ENCODE measurements around the gene FLNA. TPM values are rescaled to one million over a fixed set of nuclear protein-coding genes. Genes with fewer than 3 reads are reported as not detected.

FLNA gene
- total RNA-seq, 2 donors from 2014 or later = 124 to 773 TPM

- Histone ChIP-seq H3K9me3 (no peaks in the 10 kb centered on the region), H3K9ac (ENCODE audit: low read depth in 2 of 2, low read length in 2 of 2) (no peak overlapping the region), H3K36me3 (no peaks in the 10 kb centered on the region), H3K27ac (no peak overlapping the region), H3K4me3 (no peak overlapping the region), H3K4me1 (no peaks in the 10 kb centered on the region), H3K27me3 (no peaks in the 10 kb centered on the region)
- no peak for DNase-seq
- intact Hi-C loops (cut with DNase I) = no loop called here
- no peak for TF ChIP-seq CTCF (IDR thresholded peaks at IDR 0.05)
These were observed 9.2 kb upstream of the FLNA start for GRCh38 chrX:154383359-154384283.

DNA sequence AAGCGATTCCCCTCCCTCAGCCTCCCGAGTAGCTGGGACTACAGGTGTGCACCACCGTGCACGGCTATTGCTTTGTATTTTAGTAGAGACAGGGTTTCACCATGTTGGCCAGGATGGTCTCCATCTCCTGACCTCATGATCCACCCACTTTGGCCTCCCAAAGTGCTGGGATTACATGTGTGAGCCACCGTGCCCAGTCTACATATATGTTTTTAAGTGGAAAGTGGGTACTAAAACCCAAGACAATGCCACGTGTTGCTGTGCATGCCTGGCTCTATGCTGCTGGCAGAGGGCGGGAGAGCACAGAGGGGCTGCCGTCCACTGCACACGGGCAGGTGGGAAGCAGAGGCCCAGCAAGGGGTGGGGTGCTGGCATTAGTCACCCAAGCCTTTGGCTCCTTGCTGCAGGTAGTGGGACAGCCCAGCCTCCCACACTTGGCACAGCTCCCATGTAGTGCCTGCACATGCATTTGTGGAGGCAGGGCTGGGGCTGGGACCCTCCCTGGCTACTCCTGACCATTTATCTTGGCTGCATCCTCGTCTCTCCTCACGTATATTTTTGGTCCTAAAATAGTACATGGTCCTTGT lies 8.1 kb upstream of the FLNA start:
- no peak overlapping the region for H3K27ac ChIP-seq
- TF ChIP-seq CTCF (IDR thresholded peaks at IDR 0.05) = no peak
- H3K9me3 ChIP-seq = no peaks in the 10 kb centered on the region
- H3K27me3 ChIP-seq = no peaks in the 10 kb centered on the region
- H3K4me1 ChIP-seq = no peaks in the 10 kb centered on the region
- no peak overlapping the region for H3K9ac ChIP-seq (ENCODE audit: low read depth in 2 of 2, low read length in 2 of 2)
- intact Hi-C loops (cut with DNase I) = no loop called here
- DNase-seq = no peak
- H3K36me3 ChIP-seq = no peaks in the 10 kb centered on the region
- H3K4me3 ChIP-seq = no peak overlapping the region

GRCh38 chrX:154381271-154381670 lies 6.8 kb upstream of the FLNA start:
- H3K4me3 ChIP-seq = no peak overlapping the region
- intact Hi-C loops (cut with DNase I) = no loop called here
- no peak overlapping the region for H3K9ac ChIP-seq (ENCODE audit: low read depth in 2 of 2, low read length in 2 of 2)
- no peak for DNase-seq
- H3K4me1 ChIP-seq = no peaks in the 10 kb centered on the region
- H3K27ac ChIP-seq = no peak overlapping the region
- no peaks in the 10 kb centered on the region for H3K36me3 ChIP-seq
- no peaks in the 10 kb centered on the region for H3K27me3 ChIP-seq
- H3K9me3 ChIP-seq = no peaks in the 10 kb centered on the region
- no peak for TF ChIP-seq CTCF (IDR thresholded peaks at IDR 0.05)

- Histone ChIP-seq H3K36me3 (no peaks in the 10 kb centered on the region), H3K9ac (ENCODE audit: low read depth in 2 of 2, low read length in 2 of 2) (no peak overlapping the region), H3K4me1 (no peaks in the 10 kb centered on the region), H3K27ac (no peak overlapping the region), H3K4me3 (no peak overlapping the region), H3K9me3 (no peaks in the 10 kb centered on the region), H3K27me3 (no peaks in the 10 kb centered on the region)
- intact Hi-C loops (cut with DNase I) = no loop called here
- TF ChIP-seq CTCF (IDR thresholded peaks at IDR 0.05) = no peak
- DNase-seq = no peak
These were observed 6.4 kb upstream of the FLNA start for GRCh38 chrX:154380787-154381186.

DNA sequence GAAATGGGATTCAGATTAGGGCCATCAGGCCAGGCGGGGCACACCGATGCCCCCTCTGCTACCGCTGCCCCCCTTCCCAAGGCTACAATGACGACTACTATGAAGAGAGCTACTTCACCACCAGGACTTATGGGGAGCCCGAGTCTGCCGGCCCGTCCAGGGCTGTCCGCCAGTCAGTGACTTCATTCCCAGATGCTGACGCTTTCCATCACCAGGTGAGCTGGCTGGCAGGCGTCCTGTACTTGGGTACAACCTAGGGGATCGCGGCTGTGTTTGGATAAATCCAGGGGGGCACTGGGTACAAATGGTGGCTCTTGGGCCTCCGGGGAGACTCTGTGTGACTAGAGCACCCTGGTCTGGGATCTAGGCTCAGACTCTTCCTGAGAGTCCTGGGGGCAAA lies 5.7 kb upstream of the FLNA start:
- H3K9ac ChIP-seq (ENCODE audit: low read depth in 2 of 2, low read length in 2 of 2) = peak overlapping the region; percentile 75 to 95
- no peak for TF ChIP-seq CTCF (IDR thresholded peaks at IDR 0.05)
- no peaks in the 10 kb centered on the region for H3K36me3 ChIP-seq
- no peak for DNase-seq
- no peaks in the 10 kb centered on the region for H3K9me3 ChIP-seq
- H3K4me1 ChIP-seq = no peaks in the 10 kb centered on the region
- H3K27me3 ChIP-seq = no peaks in the 10 kb centered on the region
- H3K27ac ChIP-seq = peak overlapping the region; percentile 86
- H3K4me3 ChIP-seq = peak overlapping the region; percentile 63
- intact Hi-C loops (cut with DNase I) = no loop called here
